Stomach (tissue), 9 donors: ENCODE results near the gene RPS17. TPM values are rescaled to one million over a fixed set of nuclear protein-coding genes. Genes with fewer than 3 reads are reported as not detected.

ENCODE experiments used
- DNase-seq, 2 donors: peaks; one replicate each; pipeline versions ENCODE4 v3.0.0 to v3.0.0-alpha.2; 2013 to 2019
- H3K27ac ChIP-seq, 5 donors: fragments of 200-600 bp in 4 of 5; sonication (generic) in 4 of 5; one replicate each; pipeline ENCODE4 v1.5.1; 2013 to 2019; ENCODE audit warnings: mild to moderate bottlenecking in 1 of 5, moderate library complexity in 1 of 5
- H3K27me3 ChIP-seq, 3 donors: fragments of 200-600 bp; sonication (generic); one replicate each; pipeline ENCODE4 v1.5.1; 2017 to 2019; ENCODE audit warnings: mixed run types in 1 of 3
- H3K36me3 ChIP-seq, 4 donors: fragments of 200-600 bp; sonication (generic); 1 replicate in 3 of 4; 2 replicates in 1 of 4; pipeline ENCODE4 v1.5.1; 2016 to 2019
- H3K4me1 ChIP-seq, 4 donors: fragments of 200-600 bp; sonication (generic); one replicate each; pipeline ENCODE4 v1.5.1; 2016 to 2019
- H3K4me3 ChIP-seq, 4 donors: fragments of 200-600 bp; sonication (generic) in 3 of 4; one replicate each; pipeline ENCODE4 v1.5.1; 2016 to 2019; ENCODE audit warnings: mild to moderate bottlenecking in 1 of 4
- H3K9me3 ChIP-seq, 4 donors: fragments of 200-600 bp; sonication (generic); one replicate each; pipeline ENCODE4 v1.5.1; 2016 to 2019
- EP300 ChIP-seq: sonication (generic); formaldehyde crosslinking; IDR thresholded peaks from one replicate; pipeline ENCODE4 v1.6.1; 2017; ENCODE audit warnings: antibody characterized with exemption
- POLR2A ChIP-seq, 4 donors: fragments of 450-650 bp; IDR thresholded peaks; one replicate each; pipeline ENCODE4 v1.6.1; 2016; ENCODE audit warnings: antibody characterized with exemption in 4 of 4, control low read depth in 2 of 4, mild to moderate bottlenecking in 1 of 4, moderate library complexity in 1 of 4
- POLR2AphosphoS5 ChIP-seq, 3 donors: sonication (generic); formaldehyde crosslinking; IDR thresholded peaks; one replicate each; pipeline ENCODE4 v1.6.1; 2016; ENCODE audit warnings: antibody characterized with exemption in 3 of 3
- WGBS, 5 donors: extraction: QIAGEN DNeasy Blood & Tissue Kit in 3 of 5; methylation state at CpG; one replicate each; pipeline versions ENCODE4 v1.1.5 to v1.1.7; 2013 to 2018; 5-methylcytosine and 5-hydroxymethylcytosine counted together
- intact Hi-C: fragments of 100-400 bp; cut with DNase I; formaldehyde crosslinking; loops from one replicate; pipeline ENCODE4 v1.15.1; 2023; ENCODE audit warnings: low total_unique reads
- polyA plus RNA-seq, 3 donors: library from polyadenylated mRNA; stranded (reverse); fragments of 200-250 nt; gene quantifications; one replicate each; pipeline ENCODE4 v1.2.3, GENCODE V29; 2013
- total RNA-seq, 5 donors: library from RNA; depleted of rRNA; stranded (reverse); fragments of >200 nt; gene quantifications; one replicate each; pipeline versions ENCODE4 v1.1.0 to v1.2.3, GENCODE V29; 2014 to 2016
- TF ChIP-seq, protein P1 (sequence below), 7 experiments: fragments of 450-650 bp in 4 of 7; fragments of 200-600 bp in 3 of 7; sonication (generic) in 3 of 7; IDR thresholded peaks; one replicate each; pipeline ENCODE4 v1.5.1; 2016 to 2019; ENCODE audit warnings: antibody characterized with exemption in 7 of 7, control low read depth in 2 of 7, mild to moderate bottlenecking in 1 of 7
- donor health status: healthy with polysubstance abuse.
- donor health status: Bipolar disorder and iron deficiency.
- donor health status: healthy.

RPS17 gene
- total and polyA plus RNA-seq, 8 donors = 364 to 5,380 (median 1,723) TPM

DNA sequence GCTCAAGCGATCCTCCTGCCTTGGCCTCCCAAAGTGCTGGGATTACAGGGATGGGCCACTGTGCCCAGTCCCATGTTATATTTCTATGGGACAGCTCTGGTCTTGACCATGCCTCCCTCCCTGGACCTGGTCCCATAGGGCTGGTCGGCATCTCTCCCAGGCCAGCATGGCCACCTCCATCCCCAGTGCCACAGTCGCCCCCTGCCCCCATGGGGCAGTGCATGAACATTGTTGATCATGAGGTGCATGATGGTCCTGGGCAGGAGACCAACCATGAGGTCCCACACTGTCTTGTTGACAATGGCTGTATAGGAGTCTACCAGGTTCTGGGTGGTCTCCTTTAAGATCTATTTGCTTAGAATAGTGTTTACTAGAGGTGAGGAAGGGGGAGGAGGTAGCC lies 6.5 kb downstream of the RPS17 start:
- Histone ChIP-seq H3K27me3 (no peaks in the 10 kb centered on the region), H3K4me3 (no peak overlapping the region), H3K9me3 (no peaks in the 10 kb centered on the region), H3K4me1 (peaks cover 6 to 40% (median 26%) of the 10 kb centered on the region in 4 donors), H3K27ac (no peak overlapping the region), H3K36me3 (peaks cover 35 to 68% (median 60%) of the 10 kb centered on the region in 4 donors)
- TF ChIP-seq, protein P1, sequence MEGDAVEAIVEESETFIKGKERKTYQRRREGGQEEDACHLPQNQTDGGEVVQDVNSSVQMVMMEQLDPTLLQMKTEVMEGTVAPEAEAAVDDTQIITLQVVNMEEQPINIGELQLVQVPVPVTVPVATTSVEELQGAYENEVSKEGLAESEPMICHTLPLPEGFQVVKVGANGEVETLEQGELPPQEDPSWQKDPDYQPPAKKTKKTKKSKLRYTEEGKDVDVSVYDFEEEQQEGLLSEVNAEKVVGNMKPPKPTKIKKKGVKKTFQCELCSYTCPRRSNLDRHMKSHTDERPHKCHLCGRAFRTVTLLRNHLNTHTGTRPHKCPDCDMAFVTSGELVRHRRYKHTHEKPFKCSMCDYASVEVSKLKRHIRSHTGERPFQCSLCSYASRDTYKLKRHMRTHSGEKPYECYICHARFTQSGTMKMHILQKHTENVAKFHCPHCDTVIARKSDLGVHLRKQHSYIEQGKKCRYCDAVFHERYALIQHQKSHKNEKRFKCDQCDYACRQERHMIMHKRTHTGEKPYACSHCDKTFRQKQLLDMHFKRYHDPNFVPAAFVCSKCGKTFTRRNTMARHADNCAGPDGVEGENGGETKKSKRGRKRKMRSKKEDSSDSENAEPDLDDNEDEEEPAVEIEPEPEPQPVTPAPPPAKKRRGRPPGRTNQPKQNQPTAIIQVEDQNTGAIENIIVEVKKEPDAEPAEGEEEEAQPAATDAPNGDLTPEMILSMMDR (IDR thresholded peaks at IDR 0.05) = no peak
- TF ChIP-seq POLR2AphosphoS5 (IDR thresholded peaks at IDR 0.05) (no peak), POLR2A (IDR thresholded peaks at IDR 0.05) (no peak), EP300 (no peak)
- WGBS, 5 donors = 86 to 97% (median 92%) methylated on average over 3 of the region's 3 CpGs
- intact Hi-C loops = no loop called here
- DNase-seq = no peak

- peaks cover 28 to 60% (median 52%) of the 10 kb centered on the region in 4 donors for H3K36me3 ChIP-seq
- no peak overlapping the region for H3K4me3 ChIP-seq
- no peaks in the 10 kb centered on the region for H3K9me3 ChIP-seq
- peaks cover 0 to 32% (median 18%) of the 10 kb centered on the region in 4 donors for H3K4me1 ChIP-seq
- WGBS, 5 donors = 84 to 94% (median 90%) methylated on average over 9 to 15 of the region's 15 CpGs
- no peaks in the 10 kb centered on the region for H3K27me3 ChIP-seq
- intact Hi-C loops = no loop called here
- no peak for DNase-seq
- TF ChIP-seq POLR2AphosphoS5 (IDR thresholded peaks at IDR 0.05) (no peak), POLR2A (IDR thresholded peaks at IDR 0.05) (no peak), EP300 (no peak)
- TF ChIP-seq, protein P1 (IDR thresholded peaks at IDR 0.05) = no peak
- no peak overlapping the region for H3K27ac ChIP-seq
Observed at GRCh38 chr15:82532991-82533481, 7.2 kb downstream of the RPS17 start.

DNA sequence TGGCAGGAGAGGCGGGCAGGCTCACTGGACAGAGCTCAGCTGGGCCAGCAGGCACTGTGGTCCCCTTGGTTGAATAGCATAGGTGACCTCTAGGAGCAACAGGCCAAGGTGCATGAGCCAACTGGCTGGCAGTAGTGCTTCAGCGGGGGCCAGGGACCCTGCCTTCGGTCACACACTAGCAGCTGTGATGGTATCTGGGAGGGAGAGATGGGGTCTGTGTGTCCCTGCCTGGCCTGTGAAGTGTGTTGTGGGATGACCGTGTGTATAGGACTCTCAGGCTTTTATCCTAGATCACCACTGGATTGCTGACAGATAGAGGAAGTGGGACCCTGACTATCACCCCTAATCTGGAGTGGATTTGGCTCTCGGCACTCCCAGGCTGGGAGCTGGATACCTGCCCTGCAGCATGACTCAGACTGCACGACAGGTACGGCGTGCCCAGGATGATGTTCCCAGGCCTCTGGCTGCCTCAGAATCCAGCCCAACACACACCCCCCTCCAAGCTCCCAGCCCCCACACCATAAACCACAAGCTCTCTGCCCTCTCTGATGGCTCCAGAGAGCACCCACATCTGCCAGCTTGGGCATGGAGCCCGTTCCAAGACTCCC lies 7.8 kb downstream of the RPS17 start:
- no peak overlapping the region for H3K4me3 ChIP-seq
- no peak overlapping the region for H3K27ac ChIP-seq
- peaks cover 24 to 55% (median 47%) of the 10 kb centered on the region in 4 donors for H3K36me3 ChIP-seq
- H3K27me3 ChIP-seq = no peaks in the 10 kb centered on the region
- intact Hi-C loops = no loop called here
- TF ChIP-seq POLR2AphosphoS5 (IDR thresholded peaks at IDR 0.05) = no peak
- no peak for TF ChIP-seq EP300
- no peak for TF ChIP-seq POLR2A (IDR thresholded peaks at IDR 0.05)
- TF ChIP-seq, protein P1 (IDR thresholded peaks at IDR 0.05) = no peak
- H3K4me1 ChIP-seq = peaks cover 0 to 27% (median 13%) of the 10 kb centered on the region in 4 donors
- H3K9me3 ChIP-seq = no peaks in the 10 kb centered on the region
- DNase-seq = peak in 1 of 2 donors; percentile 35
- 66 to 85% (median 77%) methylated on average over 4 to 9 of the region's 9 CpGs for WGBS, 5 donors

DNA sequence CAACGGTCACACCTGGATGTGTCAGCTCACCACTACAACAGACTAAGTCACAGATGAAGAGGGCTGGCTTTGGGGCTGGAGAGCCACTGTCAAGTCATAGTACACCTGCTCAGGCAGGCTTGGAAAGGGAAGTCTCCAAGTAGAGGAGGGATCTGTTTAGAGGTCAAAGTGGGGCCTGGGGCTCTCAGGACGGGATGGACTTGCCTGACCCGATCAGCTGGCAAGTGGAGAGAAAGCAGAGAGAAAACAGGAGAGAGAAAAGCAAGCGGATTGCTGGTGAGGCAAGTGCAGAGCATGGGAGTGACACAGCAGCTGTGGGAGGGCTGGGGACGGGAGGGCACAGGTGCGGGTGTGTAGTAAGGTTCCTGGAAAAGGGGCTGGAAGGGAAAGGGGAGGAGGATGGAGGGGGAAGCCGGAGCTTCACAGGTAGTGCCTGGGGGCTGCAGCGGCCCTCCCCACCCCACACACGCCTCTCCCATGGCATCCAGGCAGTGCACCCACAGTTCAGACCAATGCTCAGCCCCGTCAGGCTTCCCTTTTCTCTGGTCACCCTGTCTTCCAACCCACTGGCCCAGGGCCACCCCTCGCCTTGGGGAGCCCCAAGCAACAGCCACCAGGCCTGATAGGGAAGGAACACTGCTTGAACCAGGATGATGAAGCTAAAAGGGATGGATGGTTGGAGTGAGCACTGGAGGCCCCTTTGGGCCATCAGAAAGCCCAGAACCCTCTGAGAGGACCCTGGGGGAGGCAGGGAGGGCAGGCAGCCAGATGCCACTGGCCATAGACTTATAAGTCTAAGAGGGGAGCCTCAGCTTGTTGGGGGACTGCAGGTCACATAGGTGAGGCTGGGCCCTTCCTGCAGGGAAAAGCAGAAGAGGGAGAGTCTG lies 8.5 kb downstream of the RPS17 start:
- H3K36me3 ChIP-seq = peaks cover 17 to 47% (median 39%) of the 10 kb centered on the region in 4 donors
- TF ChIP-seq POLR2AphosphoS5 (IDR thresholded peaks at IDR 0.05) = no peak
- no peak for TF ChIP-seq POLR2A (IDR thresholded peaks at IDR 0.05)
- TF ChIP-seq, protein P1 (IDR thresholded peaks at IDR 0.05) = no peak
- TF ChIP-seq EP300 = no peak
- no peaks in the 10 kb centered on the region for H3K27me3 ChIP-seq
- no peak for DNase-seq
- no peak overlapping the region for H3K4me3 ChIP-seq
- no peaks in the 10 kb centered on the region for H3K9me3 ChIP-seq
- peaks cover 0 to 19% (median 9%) of the 10 kb centered on the region in 4 donors for H3K4me1 ChIP-seq
- WGBS, 5 donors = 75 to 81% (median 79%) methylated on average over 10 to 11 of the region's 11 CpGs
- no peak overlapping the region for H3K27ac ChIP-seq
- intact Hi-C loops = no loop called here
